ENCODE results near the gene HEATR3. TPM values are rescaled to one million over a fixed set of nuclear protein-coding genes. Genes with fewer than 3 reads are reported as not detected.
"Not testable (repeated sequence)": the region's sequence is repeated elsewhere in the genome, so short reads cannot be mapped to it uniquely, and the experiment has no call there.

The HEATR3 gene
- polyA plus RNA-seq, 10 donors: 13.8 to 19.0 (median 16.2) TPM

DNA sequence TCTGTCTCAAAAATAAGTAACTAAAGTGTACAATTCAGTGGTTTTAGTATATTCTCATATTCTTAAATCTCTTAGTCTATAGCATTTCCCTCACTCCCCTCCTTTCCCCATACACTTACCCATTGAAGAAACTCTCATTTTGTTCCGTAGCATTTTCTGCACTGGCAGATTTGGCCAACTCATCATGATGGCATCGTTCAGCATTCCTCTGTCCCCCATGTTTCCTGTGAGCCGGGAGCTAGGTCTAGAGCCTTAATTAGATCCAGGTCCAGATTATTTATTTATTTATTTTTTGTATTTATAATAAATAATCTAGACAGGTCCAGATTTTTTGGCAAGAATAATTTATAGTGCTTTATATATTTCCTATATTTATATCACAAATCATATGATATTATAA, 31.0 kb downstream of the HEATR3 start:
- DNase-seq: peak in 1 of 3 donors; percentile 76

DNA sequence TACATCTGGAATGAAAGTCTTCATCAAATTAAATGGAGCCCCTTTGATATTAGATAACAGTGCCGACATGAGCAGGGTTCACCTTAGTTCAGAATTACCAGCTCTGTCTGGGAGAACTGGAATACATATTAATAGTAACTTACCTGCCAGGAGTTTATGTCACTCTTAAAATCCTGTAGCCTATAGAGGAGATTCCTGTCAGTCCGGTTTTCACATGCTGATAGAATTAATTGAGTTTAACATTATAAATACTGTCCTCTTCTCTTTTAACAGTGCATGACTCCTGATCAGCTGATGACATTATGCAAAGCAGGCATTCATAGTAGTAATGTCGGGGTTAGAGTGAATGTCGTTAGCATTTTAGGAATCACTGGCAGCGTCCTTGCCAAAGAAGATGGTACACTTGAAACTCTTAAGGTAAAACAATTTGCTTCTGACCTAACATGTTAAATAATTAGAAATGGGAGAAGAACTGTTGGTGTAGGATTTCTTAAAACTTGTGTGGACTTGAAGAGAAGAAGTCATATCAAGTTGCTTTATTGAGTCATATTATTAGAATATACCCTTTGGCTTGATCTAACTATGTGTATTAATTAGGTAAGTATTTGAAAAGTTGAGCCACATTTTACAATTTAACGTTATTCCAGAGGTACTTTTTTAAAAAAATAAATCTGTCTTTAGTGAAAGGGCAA, 34.3 kb downstream of the HEATR3 start:
- no peak for DNase-seq

DNA sequence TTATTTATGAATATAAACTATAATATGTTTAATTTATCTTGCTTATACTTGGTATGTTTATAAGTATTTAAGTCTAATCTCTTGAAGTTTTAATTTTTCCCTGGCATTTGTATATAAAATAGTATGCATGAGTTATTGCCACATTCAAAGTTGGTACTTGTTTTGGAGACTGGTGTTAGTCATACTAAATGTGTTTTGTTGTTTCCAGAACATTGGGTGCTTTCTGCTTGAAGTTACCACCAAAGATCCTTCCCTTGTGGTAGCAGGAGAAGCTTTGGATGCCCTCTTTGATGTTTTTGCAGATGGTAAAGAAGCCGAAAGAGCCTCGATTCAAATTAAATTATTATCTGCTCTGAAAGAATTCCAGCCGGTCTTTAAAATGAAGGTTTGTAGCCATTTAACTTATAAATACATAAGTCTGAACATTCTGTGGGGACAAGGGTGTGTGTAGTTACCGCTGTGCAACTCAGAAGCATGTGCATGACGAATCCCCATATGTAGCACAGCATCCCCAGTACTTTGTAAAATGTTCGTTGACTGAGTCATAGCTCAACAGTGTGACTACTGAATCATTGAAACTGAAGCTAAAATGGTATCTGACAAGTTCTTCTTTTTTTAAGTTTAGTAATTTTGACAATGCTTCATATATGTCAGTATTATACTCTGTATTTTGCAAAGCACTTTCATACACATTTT, 36.4 kb downstream of the HEATR3 start:
- peak in 1 of 3 donors; percentile 47 for DNase-seq

DNA sequence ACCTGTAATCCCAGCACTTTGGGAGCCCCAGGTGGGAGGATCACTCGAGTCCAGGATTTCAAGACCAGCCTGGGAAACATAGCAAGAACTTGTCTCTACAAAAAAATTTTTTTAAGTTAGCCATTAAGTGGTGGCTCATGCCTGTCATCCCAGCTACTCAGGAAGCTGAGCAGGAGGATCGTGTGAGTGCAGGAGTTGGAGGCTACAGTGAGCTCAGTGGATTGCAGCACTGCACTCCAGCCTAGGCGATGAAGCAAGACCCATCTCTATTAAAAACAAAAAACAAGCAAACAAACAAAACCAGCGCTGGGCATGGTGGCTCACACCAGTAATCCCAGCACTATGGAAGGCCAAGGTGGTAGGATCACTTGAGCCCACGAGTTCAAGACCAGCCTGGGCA, 38.0 kb downstream of the HEATR3 start:
- DNase-seq: no peak

DNA sequence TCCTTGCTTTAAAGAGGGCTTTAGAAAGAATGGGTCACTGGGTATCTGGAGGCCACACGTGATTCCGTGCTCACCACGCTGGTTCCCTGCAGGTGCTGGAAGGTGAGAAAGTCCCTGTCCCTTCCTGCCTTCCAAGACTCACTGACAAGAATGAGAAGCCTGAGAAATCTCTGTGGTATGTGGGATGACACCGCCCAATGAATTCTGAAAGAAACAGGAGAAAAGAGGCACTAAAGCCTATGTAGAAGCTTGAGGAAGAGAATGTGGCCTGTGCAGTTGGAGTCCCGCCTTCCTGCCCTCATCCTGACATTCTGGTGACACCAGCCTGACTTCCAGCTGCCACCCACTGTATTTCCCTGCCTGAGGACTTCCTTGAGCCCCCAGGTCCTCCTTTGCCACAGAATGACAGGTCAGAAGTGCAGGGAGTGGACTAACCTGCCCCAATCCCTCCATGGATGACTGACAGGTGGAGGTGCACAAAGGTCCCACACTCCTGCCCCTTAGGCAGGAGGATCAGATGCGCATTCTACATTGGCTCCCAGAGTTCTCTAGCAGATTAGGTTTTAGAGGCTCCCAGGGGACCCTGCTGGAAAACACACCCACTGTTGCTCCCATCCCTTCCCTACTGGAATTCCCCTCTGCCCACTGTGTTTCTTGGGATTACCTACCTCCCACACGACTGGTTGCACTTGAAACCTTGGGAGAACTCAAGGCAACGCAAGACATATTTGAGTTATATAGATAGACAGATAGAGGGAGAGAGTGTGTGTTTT, 48.8 kb downstream of the HEATR3 start:
- no peak for DNase-seq

DNA sequence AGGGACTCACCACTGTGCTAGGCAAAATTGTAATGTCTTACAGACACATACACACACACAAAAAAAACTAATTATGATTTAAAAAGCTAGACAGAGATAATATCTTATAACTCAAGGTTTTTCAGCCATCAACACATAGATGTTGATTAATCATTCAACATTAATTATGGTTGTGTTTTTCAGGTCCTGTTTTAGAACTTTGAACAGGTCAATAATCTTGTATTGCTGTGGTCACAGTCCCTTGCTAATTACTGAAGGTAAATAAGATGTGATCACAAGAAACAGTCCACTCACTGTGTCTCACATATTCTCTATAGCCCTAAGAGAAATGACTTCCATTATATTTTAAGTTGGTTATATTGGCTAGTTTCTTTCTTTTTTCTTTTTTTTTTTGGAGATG, 54.9 kb downstream of the HEATR3 start:
- DNase-seq: no peak

DNA sequence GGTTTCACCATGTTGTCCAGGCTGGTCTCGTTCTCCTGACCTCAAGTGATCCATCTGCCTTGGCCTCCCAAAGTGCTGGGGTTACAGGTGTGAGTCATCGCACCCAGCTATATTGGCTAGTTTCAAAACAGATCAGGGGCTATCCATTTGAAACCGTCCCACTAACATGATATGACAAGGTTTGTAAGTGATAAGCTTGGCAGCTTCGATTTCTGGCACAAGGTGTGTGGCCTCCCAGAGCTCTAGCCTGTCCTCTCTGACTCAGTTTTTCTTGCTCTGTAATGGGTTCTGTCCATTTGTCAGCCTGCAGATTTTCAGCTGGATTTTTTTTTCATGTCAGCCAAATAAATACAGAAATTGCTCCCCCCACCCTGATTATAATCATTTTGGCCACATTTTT, 55.5 kb downstream of the HEATR3 start:
- DNase-seq: no peak

DNA sequence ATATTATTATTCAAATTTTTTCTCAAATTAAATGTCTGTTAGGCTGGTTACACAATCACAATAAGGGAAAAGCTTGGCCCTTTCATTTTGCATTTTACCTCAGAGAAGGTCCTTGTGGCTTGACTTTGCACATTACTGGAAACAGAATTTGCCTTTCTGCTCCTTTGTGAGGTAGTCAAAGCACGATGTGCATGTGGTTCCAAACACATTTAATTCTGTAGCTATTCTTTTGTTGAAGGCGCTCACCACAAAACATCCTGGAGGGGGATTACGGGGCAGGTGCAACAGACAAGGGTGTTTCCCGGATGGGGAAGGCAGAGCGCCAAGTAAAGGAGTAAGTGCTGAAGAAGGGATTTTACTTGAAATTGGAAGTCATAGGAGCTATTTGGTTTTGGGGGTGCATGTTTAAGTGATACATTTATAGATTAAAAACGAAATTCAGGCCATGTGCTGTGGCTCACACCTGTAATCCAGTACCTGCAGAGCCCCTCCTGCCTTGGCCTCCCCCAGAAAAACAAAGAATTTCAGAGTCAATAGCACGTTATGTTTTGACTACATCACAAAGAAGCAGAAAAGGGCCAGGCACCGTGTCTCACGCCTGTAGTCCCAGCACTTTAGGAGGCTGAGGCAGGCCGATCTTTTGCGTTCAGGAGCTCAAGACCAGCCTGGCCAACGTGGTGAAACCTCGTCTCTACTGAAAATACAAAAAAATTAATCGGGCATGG, 56.1 kb downstream of the HEATR3 start:
- no peak for DNase-seq

DNA sequence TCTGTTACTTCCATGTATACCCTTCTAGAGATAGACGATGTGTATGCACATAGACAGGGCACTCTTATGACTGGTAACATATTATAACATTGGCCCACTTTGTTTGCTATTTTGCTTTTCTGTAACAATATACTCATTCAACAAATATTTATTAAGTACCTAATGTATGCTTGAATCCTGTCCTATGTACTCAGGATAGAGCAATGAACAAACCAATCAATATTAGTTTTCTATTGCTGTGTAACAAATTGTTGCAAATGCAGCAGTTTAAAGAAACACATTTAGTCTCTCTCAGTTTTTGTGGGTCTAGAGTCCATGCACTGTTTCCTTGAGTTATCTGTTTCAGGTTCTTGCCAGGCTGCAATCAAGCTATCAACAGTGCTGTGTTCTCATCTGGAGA, 57.6 kb downstream of the HEATR3 start:
- DNase-seq: no peak

DNA sequence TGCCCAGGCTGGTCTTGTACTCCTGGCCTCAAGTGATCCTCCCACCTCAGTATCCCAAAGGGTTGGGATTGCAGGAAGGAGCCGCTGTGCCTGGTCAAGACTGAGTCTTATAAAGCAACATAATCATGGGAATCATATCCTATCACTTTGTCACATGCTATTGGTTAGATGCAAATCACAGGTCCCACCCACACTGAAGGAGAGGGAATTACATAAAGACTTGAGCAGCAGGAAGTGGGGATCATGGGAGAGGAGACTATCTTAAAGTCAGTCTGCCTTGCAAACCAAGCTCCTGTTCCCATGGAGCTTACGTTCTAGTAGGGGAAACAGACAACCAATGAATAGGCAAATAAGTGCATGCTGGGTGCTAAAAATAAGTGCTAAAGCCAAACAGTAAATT, 59.0 kb downstream of the HEATR3 start:
- DNase-seq: no peak

DNA sequence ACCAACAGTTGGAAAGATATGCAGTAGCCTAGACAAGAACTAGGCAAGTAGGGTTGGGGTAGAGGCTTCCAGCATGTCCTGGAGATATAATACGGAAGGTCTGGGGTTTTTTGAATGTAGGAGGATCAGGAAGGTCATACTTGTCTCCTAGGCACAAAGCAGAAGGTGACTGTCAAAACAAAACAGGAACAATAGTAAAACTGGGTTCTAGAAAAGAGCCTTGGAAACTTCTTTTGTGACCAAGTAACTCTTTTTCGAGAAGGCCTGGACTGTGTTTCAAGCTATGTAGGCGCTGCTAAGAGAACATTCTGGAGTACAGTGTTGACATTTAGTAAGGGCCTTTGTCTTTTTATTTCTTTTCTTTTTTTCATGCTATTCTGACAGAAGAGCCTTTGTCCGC, 60.4 kb downstream of the HEATR3 start:
- DNase-seq: no peak

DNA sequence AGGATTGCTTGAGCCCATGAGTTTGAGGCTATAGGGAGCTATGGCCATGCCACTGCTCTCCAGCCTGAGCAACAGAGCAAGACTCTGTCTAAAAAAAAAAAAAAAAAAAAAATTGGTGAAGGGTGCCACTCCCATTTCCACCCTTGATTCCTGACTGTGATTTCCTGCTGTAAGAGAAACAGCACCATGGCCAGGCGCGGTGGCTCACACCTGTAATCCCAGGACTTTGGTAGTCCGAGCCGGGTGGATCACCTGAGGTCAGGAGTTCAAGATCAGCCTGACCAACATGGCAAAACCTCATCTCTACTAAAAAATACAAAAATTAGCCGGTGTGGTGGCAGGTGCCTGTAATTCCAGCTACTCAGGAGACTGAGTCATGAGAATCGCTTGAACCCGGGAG, 66.8 kb downstream of the HEATR3 start:
- not testable (repeated sequence) for DNase-seq

DNA sequence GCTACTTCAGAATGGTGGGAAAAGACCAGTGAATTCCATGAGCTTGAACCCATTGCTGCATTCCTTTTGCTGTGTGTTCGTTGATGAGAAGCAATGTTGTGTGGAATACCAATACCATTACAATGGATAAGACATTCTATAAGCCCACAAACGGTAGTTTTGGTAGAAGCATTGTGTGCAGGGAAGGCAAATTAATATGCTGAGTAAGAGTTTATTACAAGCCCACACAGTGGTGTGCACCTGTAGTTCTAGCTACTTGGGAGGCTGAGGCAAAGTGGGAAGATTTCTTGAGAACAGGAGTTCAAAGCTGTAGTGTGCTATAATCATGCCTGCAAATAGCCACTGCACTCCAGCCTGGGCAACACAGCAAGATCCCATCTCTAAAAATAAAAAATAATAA, 67.4 kb downstream of the HEATR3 start:
- DNase-seq: no peak

DNA sequence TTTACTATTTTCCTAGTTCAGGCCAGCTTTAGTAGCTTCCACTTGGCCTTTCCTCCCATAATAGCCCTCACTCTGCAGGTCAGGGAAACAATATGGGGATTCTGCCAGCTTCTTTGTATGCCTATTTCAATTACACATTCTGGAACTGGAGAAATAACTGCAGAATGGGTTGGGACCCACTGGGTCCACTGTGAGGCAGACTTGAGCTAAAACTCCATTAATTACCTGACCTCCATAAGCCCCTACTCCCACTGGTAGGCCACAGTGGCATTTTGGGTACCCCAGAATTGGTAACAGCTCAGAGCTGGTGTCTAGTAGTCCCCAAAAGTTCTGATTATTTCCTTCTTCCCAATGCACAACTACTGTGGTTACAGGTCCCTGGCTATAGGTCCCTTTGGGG, 70.6 kb downstream of the HEATR3 start:
- no peak for DNase-seq

DNA sequence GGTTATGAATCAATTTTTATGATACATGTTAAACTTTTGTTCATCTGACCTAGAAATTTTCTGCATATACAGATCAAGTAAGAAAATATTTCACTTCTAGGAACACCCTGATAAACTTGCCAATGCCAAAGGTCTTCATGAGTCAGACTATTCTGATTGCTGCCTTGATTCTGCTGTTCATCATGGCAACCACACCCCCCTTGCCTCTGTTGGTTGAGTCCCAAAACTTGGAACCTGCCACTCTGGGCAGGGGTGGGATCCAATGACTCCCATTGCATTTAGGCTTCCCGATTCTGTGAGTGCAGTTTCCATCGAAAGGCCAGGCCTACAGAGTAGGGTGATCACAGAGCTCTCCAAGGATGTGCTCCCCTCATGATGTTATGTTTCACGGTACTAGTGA, 71.5 kb downstream of the HEATR3 start:
- DNase-seq: no peak

DNA sequence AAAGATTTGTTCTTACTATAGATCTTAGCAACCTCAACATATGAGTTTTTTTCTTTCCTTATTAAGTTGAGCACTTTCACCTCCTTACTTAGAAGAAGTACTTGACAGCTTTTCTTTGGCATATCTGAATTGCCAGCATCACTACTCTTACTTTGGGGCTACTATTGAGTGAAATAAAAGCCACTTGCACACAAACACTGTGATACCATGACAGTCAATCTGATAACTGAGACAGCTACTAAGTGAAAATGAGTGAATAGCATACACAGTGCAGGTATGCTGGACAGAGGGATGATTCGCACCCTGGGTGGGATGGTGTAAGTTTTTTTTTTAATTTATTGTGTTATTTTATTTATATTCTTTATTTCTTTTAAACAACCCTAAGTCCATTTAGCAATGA, 73.8 kb downstream of the HEATR3 start:
- DNase-seq: no peak

DNA sequence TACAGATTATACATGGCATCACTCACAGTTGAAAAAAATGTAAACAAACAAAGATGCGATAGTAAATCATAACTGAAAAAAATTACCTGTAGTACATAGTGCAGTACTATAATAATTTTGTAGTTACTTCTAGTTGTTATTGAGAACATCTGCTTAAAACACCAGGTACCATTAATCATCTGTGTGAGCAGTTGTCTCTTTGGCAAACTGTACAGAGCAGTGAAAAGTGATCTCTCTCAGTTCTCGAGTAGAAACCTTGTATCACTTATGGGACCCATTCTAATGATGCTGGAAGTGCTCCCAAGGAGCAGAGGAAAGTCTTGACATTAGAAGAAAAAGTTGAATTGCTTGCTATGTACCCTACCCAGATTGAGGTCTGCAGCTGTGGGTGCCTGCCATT, 78.4 kb downstream of the HEATR3 start:
- DNase-seq: no peak

DNA sequence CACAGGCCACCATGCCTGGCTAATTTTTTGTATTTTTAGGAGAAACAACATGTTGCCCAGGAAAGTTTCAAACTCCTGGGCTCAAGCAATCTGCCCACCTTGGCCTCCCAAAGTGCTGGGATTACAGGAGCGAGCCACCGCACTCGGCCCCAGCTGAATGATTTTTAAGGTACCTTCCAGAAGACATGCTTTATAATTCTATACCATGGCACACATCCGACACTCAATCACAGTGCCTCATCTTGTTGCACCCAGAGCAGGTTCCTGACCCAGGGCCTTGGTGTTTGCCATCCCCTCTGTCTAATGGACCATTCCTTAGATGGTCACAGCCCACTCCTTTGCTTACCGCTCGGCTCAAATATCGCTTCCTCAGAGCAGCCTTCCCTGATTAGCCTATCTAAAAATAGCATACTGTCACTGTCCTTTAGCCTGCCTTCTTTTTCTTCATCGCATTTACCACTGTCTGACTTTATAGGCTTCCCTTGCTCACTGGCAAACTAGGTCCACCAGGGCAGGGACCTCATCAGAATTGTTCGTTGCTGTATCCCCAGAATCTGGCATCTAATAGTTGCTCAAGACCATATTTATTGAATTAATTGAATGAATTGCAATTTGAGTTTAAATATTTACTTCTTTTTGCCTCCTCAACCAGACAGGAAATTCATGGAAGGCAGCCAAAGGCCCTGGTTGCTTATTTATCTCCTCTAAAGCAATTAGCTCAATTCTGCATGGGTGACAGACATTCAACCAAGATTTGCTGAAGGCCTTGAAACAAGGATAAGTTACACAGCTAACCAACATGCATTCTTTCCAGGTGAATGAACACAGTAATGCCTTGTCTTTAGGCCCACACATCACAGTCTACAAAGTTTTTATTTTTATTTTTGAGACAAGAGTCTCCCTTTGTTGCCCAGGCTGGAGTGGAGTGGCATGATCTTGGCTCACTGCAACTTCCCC, 81.0 kb downstream of the HEATR3 start:
- DNase-seq: no peak

DNA sequence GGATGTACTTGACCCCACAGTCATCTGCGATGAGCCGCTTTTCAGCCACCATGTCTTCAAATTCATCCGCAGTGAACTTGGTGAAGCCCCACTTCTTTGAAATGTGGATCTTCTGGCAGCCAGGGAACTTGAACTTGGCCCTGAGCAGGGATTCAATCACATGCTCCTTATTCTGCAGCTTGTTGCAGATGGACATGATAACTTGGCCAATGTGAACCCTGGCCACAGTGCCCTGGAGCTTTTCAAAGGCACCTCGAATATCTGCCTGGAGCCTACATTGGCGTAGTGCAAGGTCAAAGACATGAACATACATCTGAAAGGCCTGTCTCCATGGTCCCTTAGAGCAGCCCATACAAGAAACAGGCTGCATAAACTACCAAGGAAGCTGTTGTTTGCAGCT, 85.6 kb downstream of the HEATR3 start:
- DNase-seq: no peak

DNA sequence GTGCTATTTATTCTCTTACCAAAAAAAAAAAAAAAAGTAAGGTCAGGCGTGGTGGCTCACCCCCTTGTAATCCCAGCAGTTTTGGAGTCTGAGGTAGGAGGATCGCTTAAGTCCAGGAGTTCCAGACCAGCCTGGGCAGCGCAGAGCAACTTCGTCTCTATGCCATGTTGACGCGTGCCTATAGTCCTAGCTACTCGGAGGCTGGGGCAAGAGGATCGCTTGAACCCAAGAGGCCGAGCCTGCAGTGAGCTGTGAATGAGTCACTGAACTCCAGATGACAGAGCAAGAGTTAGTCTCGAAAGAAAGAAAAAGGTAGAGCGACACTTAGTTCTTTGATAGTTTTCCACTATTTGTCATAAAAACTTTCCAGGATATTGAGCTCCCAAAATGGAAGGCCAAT, 86.0 kb downstream of the HEATR3 start:
- no peak for DNase-seq

DNA sequence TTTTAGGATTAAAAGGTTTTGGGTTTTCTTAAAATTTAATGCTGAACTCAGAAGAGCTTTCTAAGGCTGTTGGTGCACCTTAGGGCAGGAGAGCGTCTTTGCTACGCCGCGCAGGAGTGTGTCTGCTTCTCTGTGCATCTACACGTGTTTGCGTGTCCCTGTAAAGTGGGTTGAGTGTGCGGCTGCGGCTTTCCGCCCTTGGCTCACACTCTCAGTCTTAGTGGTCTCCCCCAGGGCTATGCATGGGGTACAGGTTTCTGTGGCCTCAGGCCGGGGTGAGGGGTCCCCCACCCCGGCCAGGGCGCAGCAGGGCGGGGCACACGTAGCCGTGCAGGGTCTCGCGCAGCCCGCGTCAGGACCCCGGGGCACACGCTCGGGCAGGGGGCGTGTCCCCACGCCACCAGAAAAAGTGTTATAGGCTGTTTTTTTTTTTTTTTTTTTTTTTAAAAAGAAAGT, 86.6 kb downstream of the HEATR3 start:
- no peak for DNase-seq

Data from muscle of back (tissue), 11 donors.